Endodermal cell (in vitro differentiated cells): ENCODE measurements around the gene ASTN2. TPM values are rescaled to one million over a fixed set of nuclear protein-coding genes. Genes with fewer than 3 reads are reported as not detected.

Experiments
- DNase-seq: peaks from one replicate; pipeline ENCODE4 v3.0.0-alpha.2; 2017
- H3K27ac ChIP-seq: 2 replicates; pipeline ENCODE4 v1.5.1; 2013; ENCODE audit warnings: mild to moderate bottlenecking, low read depth, low read length, moderate library complexity
- H3K27me3 ChIP-seq: 2 replicates; pipeline ENCODE4 v1.6.1; 2013; ENCODE audit warnings: mild to moderate bottlenecking, low read length, moderate library complexity; ENCODE audit not compliant: insufficient read depth, control insufficient read depth, poor library complexity, severe bottlenecking
- H3K36me3 ChIP-seq: 2 replicates; pipeline ENCODE4 v1.7.0; 2013; ENCODE audit warnings: mild to moderate bottlenecking, low read length, moderate library complexity; ENCODE audit not compliant: control insufficient read depth, insufficient read depth
- H3K4me1 ChIP-seq: one replicate; pipeline ENCODE4 v1.7.0; 2013; ENCODE audit warnings: low read length; ENCODE audit not compliant: control insufficient read depth, insufficient read depth
- H3K4me3 ChIP-seq: 2 replicates; pipeline ENCODE4 v1.5.1; 2013; ENCODE audit warnings: mild to moderate bottlenecking, low read length, moderate library complexity
- H3K9ac ChIP-seq: 2 replicates; pipeline ENCODE4 v1.6.1; 2013; ENCODE audit warnings: mild to moderate bottlenecking, low read length, moderate library complexity; ENCODE audit not compliant: poor library complexity, severe bottlenecking; ENCODE audit errors: extremely low read depth
- H3K9me3 ChIP-seq: 2 replicates; pipeline ENCODE4 v1.6.1; 2013; ENCODE audit warnings: mild to moderate bottlenecking, low read length, moderate library complexity; ENCODE audit not compliant: control insufficient read depth
- H3K27ac Mint-ChIP-seq: 2 replicates; pipeline ENCODE4 v1.8.0; 2020; ENCODE audit warnings: mixed read lengths
- H3K27me3 Mint-ChIP-seq: 2 replicates; pipeline ENCODE4 v1.8.0; 2021; ENCODE audit warnings: mild to moderate bottlenecking, mixed read lengths; ENCODE audit not compliant: insufficient read depth
- H3K36me3 Mint-ChIP-seq: 2 replicates; pipeline ENCODE4 v1.8.0; 2020; ENCODE audit warnings: low read depth, mixed read lengths
- H3K4me1 Mint-ChIP-seq: 2 replicates; pipeline ENCODE4 v1.8.0; 2020; ENCODE audit warnings: mixed read lengths
- H3K4me3 Mint-ChIP-seq: 2 replicates; pipeline ENCODE4 v1.8.0; 2020; ENCODE audit warnings: mild to moderate bottlenecking, moderate library complexity, mixed read lengths
- H3K9me3 Mint-ChIP-seq: 2 replicates; pipeline ENCODE4 v1.8.0; 2020; ENCODE audit warnings: mild to moderate bottlenecking, mixed read lengths
- CTCF ChIP-seq: fragments of 200-600 bp; sonication (generic); conservative IDR thresholded peaks from 2 replicates; pipeline ENCODE4 v1.5.0; 2021; ENCODE audit warnings: antibody characterized with exemption, mild to moderate bottlenecking
- WGBS, 2 experiments: methylation state at CpG; one replicate each; pipeline versions ENCODE4 v1.1.5 to v1.1.7; 2013; ENCODE audit warnings: missing lambda C conversion rate in 2 of 2, mixed read lengths in 1 of 2; ENCODE audit not compliant: insufficient coverage in 1 of 2, insufficient read length in 1 of 2; 5-methylcytosine and 5-hydroxymethylcytosine counted together
- total RNA-seq, 2 donors: library from RNA; stranded (reverse); fragmentation: NEBNext Ultra II Directional in 1 of 2; extraction: Animal tissue kit (Norgen Biotek cat#: 25700) in 1 of 2; gene quantifications; 2 replicates in 1 of 2; 3 replicates in 1 of 2; pipeline ENCODE4 v1.2.1, GENCODE V29; 2021

Gene ASTN2
- total RNA-seq, 2 donors from 2014 or later: 8.9 to 10.4 TPM

GRCh38 chr9:117075636-117076035, 339.2 kb downstream of the ASTN2 start:
- Mint-ChIP-seq H3K27me3 (peaks cover 2% of the 10 kb centered on the region), H3K36me3 (no peaks in the 10 kb centered on the region), H3K4me3 (no peak overlapping the region), H3K9me3 (no peaks in the 10 kb centered on the region), H3K27ac (no peak overlapping the region), H3K4me1 (peaks cover 8% of the 10 kb centered on the region)
- no peak for TF ChIP-seq CTCF
- H3K4me1 ChIP-seq: no peaks in the 10 kb centered on the region
- H3K27ac ChIP-seq: no peak overlapping the region
- no peaks in the 10 kb centered on the region for H3K27me3 ChIP-seq
- DNase-seq: no peak
- H3K4me3 ChIP-seq: no peak overlapping the region
- H3K36me3 ChIP-seq: no peaks in the 10 kb centered on the region
- no peak overlapping the region for H3K9ac ChIP-seq
- no peaks in the 10 kb centered on the region for H3K9me3 ChIP-seq

GRCh38 chr9:117074784-117075520, 339.9 kb downstream of the ASTN2 start:
- no peaks in the 10 kb centered on the region for H3K9me3 ChIP-seq
- H3K9me3 Mint-ChIP-seq: no peaks in the 10 kb centered on the region
- WGBS, 2 experiments: 92 to 96% methylated on average over 3 to 7 of the region's 7 CpGs
- no peak overlapping the region for H3K9ac ChIP-seq
- H3K27me3 Mint-ChIP-seq: peaks cover 2% of the 10 kb centered on the region
- H3K4me1 Mint-ChIP-seq: peaks cover 8% of the 10 kb centered on the region
- no peak for TF ChIP-seq CTCF
- H3K27me3 ChIP-seq: no peaks in the 10 kb centered on the region
- H3K27ac ChIP-seq: no peak overlapping the region
- DNase-seq: no peak
- H3K4me3 ChIP-seq: no peak overlapping the region
- H3K27ac Mint-ChIP-seq: no peak overlapping the region
- H3K36me3 Mint-ChIP-seq: no peaks in the 10 kb centered on the region
- H3K4me3 Mint-ChIP-seq: no peak overlapping the region
- no peaks in the 10 kb centered on the region for H3K36me3 ChIP-seq
- no peaks in the 10 kb centered on the region for H3K4me1 ChIP-seq

- TF ChIP-seq CTCF: no peak
- Mint-ChIP-seq H3K4me1 (peaks cover 8% of the 10 kb centered on the region), H3K36me3 (no peaks in the 10 kb centered on the region), H3K9me3 (no peaks in the 10 kb centered on the region), H3K27ac (no peak overlapping the region), H3K27me3 (peaks cover 2% of the 10 kb centered on the region), H3K4me3 (no peak overlapping the region)
- H3K4me1 ChIP-seq: no peaks in the 10 kb centered on the region
- WGBS, 2 experiments: 88 to 95% methylated on average over 2 to 3 of the region's 3 CpGs
- H3K27me3 ChIP-seq: no peaks in the 10 kb centered on the region
- no peak for DNase-seq
- no peaks in the 10 kb centered on the region for H3K9me3 ChIP-seq
- H3K4me3 ChIP-seq: no peak overlapping the region
- no peak overlapping the region for H3K9ac ChIP-seq
- H3K27ac ChIP-seq: no peak overlapping the region
- no peaks in the 10 kb centered on the region for H3K36me3 ChIP-seq
Observed at GRCh38 chr9:117074342-117074662, 340.6 kb downstream of the ASTN2 start.
